Sciatic nerve (tissue), 2 donors: ENCODE data around the gene C6orf89. TPM values are rescaled to one million over a fixed set of nuclear protein-coding genes. Genes with fewer than 3 reads are reported as not detected.

Experiments
- ATAC-seq: fragments of 200-7000 bp; cut with Tn5 transposase; one replicate; pipeline ENCODE4 v1.9.1; 2020; ENCODE audit warnings: mild to moderate bottlenecking, moderate library complexity
- DNase-seq: peaks from one replicate; pipeline ENCODE4 v3.0.0-alpha.2; 2020; ENCODE audit warnings: low spot score
- intact Hi-C: fragments of 100-400 bp; cut with DNase I; formaldehyde crosslinking; loops from one replicate; pipeline ENCODE4 v1.14.2; 2022
- total RNA-seq: library from RNA; stranded (reverse); fragmentation: NEBNext Ultra II Directional; extraction: Animal tissue kit (Norgen Biotek cat#: 25700); gene quantifications from one replicate; pipeline ENCODE4 v1.2.1, GENCODE V29; 2021
- donor health status: DM: no; HTN: no; CAD: no.
- donor health status: DM: no; HTN: no; CAD: no.

C6orf89 gene
- total RNA-seq, 1 donor from 2014 or later = 56.6 TPM

- peak; percentile 58 for DNase-seq
- ATAC-seq = no peak
- intact Hi-C loops = no loop called here
Observed at GRCh38 chr6:36958775-36959554, 73.2 kb downstream of the C6orf89 start.

GRCh38 chr6:36959555-36960250 is 74.0 kb downstream of the C6orf89 start:
- ATAC-seq = no peak

GRCh38 chr6:36961441-36962435 is 76.0 kb downstream of the C6orf89 start:
- DNase-seq (peak; percentile 63), ATAC-seq (no peak)
- intact Hi-C loops = no loop called here

More at GRCh38 chr6:36959555-36960250, 74.0 kb downstream of the C6orf89 start:
- no peak for DNase-seq
- intact Hi-C loops = no loop called here

GRCh38 chr6:36962874-36963273 is 77.1 kb downstream of the C6orf89 start:
- intact Hi-C loops = no loop called here
- ATAC-seq (peak; percentile 66), DNase-seq (peak; percentile 85)

- peak; percentile 58 for DNase-seq
- peak; percentile 21 for ATAC-seq
- intact Hi-C loops = no loop called here
Observed at GRCh38 chr6:36963451-36964290, 77.9 kb downstream of the C6orf89 start.

GRCh38 chr6:36964349-36964748 is 78.6 kb downstream of the C6orf89 start:
- intact Hi-C loops = no loop called here
- ATAC-seq (no peak), DNase-seq (peak; percentile 28)

- intact Hi-C loops = no loop called here
- DNase-seq (peak; percentile 45), ATAC-seq (no peak)
Observed at GRCh38 chr6:36964908-36965307, 79.2 kb downstream of the C6orf89 start.

- DNase-seq (no peak), ATAC-seq (no peak)
- intact Hi-C loops = no loop called here
Observed at GRCh38 chr6:36967301-36967700, 81.5 kb downstream of the C6orf89 start.

GRCh38 chr6:36967757-36968156 is 82.0 kb downstream of the C6orf89 start:
- DNase-seq (no peak), ATAC-seq (no peak)
- intact Hi-C loops = no loop called here

GRCh38 chr6:36968266-36968977 is 82.7 kb downstream of the C6orf89 start:
- intact Hi-C loops = no loop called here
- no peak for DNase-seq
- ATAC-seq = peak; percentile 40

GRCh38 chr6:36969240-36969691 is 83.5 kb downstream of the C6orf89 start:
- DNase-seq (no peak), ATAC-seq (peak; percentile 44)
- intact Hi-C loops = no loop called here

- intact Hi-C loops = loop anchor here (10.0 kb wide), 1 partner anchor 85 kb away; the partner anchor contains the start of gene C6orf89
- no peak for ATAC-seq
- no peak for DNase-seq
Observed at GRCh38 chr6:36969988-36970891, 84.5 kb downstream of the C6orf89 start.

- DNase-seq = no peak
- intact Hi-C loops = loop anchor here (10.0 kb wide), 1 partner anchor 86 kb away; the partner anchor contains the start of gene C6orf89
- no peak for ATAC-seq
Observed at GRCh38 chr6:36970892-36971842, 85.4 kb downstream of the C6orf89 start.

GRCh38 chr6:36971921-36972673 is 86.3 kb downstream of the C6orf89 start:
- DNase-seq = no peak
- ATAC-seq = no peak
- intact Hi-C loops = loop anchor here (10.0 kb wide), 1 partner anchor 87 kb away; the partner anchor contains the start of gene C6orf89

- intact Hi-C loops = loop anchor here (10.0 kb wide), 1 partner anchor 88 kb away; the partner anchor contains the start of gene C6orf89
- DNase-seq (no peak), ATAC-seq (peak; percentile 37)
Observed at GRCh38 chr6:36973190-36973589, 87.4 kb downstream of the C6orf89 start.
